ENCODE results near the gene RCN1. TPM values are rescaled to one million over a fixed set of nuclear protein-coding genes. Genes with fewer than 3 reads are reported as not detected.

RCN1 gene
- total and polyA plus RNA-seq, 5 donors from 2014 or later: 5.5 to 7.8 (median 5.8) TPM

DNA sequence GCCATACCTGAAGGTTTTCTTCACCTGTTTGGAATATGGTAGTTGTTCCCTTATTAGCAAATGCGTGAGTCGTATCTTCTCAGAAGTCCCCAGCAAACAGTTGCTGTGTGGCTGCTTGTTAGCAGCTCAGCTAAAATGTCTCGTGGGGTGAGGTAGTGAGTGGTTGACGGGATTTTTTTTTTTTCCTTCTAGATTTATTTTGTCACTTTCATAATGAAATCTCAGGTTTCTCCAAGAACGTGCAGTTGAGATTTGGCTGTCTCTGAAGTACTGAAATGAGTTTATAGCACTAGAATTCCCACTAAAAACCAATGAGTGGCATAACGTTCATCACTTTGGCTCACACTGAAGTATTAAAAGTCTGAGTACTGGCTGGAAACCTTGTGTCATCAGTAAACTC is 16.8 kb downstream of the RCN1 start:
- no peaks in the 10 kb centered on the region for H3K27me3 ChIP-seq (ENCODE audit: control insufficient read depth, insufficient read depth, low read length)
- no peaks in the 10 kb centered on the region for H3K4me1 ChIP-seq (ENCODE audit: control insufficient read depth, insufficient read depth, low read length, poor library complexity, severe bottlenecking)
- Mint-ChIP-seq H3K9me3 (no peaks in the 10 kb centered on the region), H3K4me3 (no peak overlapping the region), H3K27ac (no peak overlapping the region), H3K4me1 (no peaks in the 10 kb centered on the region), H3K27me3 (no peaks in the 10 kb centered on the region), H3K36me3 (peaks cover 12% of the 10 kb centered on the region)
- H3K36me3 ChIP-seq (ENCODE audit: control insufficient read depth, insufficient read depth, low read length): no peaks in the 10 kb centered on the region
- H3K9me3 ChIP-seq (ENCODE audit: control insufficient read depth in 2 of 2, low read length in 2 of 2): no peaks in the 10 kb centered on the region
- H3K27ac ChIP-seq (ENCODE audit: insufficient read depth, low read length, poor library complexity, severe bottlenecking): no peak overlapping the region
- no peak for ATAC-seq (ENCODE audit: low read depth in 2 of 2)
- DNase-seq: no peak
- H3K4me3 ChIP-seq (ENCODE audit: low read depth, low read length): no peak overlapping the region

DNA sequence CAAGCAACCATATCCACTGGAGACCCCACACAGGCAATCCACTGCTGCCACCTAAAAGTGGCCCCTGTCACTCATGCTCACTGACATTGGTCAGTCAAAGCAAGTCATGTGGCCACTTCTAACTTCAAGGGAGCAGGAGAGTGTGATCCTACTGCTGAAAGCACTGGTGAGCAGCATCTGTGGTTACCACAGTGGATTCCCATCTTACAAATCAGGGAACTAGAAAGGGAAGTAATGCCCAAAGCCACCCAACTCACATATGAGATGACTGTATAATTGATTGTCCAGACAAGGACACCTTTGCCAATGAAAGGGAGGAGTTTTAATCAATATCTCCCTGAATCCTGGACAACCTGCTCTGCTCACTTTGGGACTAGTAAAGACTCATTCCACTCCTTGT is 17.7 kb downstream of the RCN1 start:
- H3K4me3 ChIP-seq (ENCODE audit: low read depth, low read length): no peak overlapping the region
- no peak for DNase-seq
- H3K9me3 ChIP-seq (ENCODE audit: control insufficient read depth in 2 of 2, low read length in 2 of 2): no peaks in the 10 kb centered on the region
- Mint-ChIP-seq H3K4me3 (no peak overlapping the region), H3K9me3 (peaks cover 0 to 2% (median 0%) of the 10 kb centered on the region in 7 donors), H3K36me3 (peaks cover 4% of the 10 kb centered on the region), H3K27me3 (peaks cover 3% of the 10 kb centered on the region), H3K4me1 (no peaks in the 10 kb centered on the region), H3K27ac (no peak overlapping the region)
- H3K27ac ChIP-seq (ENCODE audit: insufficient read depth, low read length, poor library complexity, severe bottlenecking): no peak overlapping the region
- H3K4me1 ChIP-seq (ENCODE audit: control insufficient read depth, insufficient read depth, low read length, poor library complexity, severe bottlenecking): no peaks in the 10 kb centered on the region
- H3K27me3 ChIP-seq (ENCODE audit: control insufficient read depth, insufficient read depth, low read length): no peaks in the 10 kb centered on the region
- no peaks in the 10 kb centered on the region for H3K36me3 ChIP-seq (ENCODE audit: control insufficient read depth, insufficient read depth, low read length)
- no peak for ATAC-seq (ENCODE audit: low read depth in 2 of 2)

DNA sequence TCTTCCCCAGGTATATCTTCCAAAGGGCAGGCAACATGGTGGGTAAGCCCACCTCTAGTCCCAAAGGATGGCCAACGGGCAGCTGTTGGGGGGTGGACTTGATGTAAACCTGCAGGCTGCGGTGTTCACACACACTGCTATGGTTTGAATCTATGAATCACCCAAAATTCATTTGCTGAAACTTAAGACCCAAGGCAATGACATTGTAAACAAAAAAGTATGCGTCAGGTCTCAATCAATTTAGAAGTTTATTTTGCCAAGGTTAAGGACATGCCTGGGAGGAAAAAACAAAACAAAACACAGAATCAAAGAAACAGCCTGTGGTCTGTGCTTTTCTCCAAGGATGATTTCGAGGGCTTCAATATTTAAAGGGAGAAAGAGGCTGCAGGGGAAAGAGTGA is 18.3 kb downstream of the RCN1 start:
- H3K36me3 Mint-ChIP-seq: peaks cover 4% of the 10 kb centered on the region
- no peak overlapping the region for H3K4me3 ChIP-seq (ENCODE audit: low read depth, low read length)
- H3K27me3 Mint-ChIP-seq: peaks cover 6% of the 10 kb centered on the region
- H3K4me1 ChIP-seq (ENCODE audit: control insufficient read depth, insufficient read depth, low read length, poor library complexity, severe bottlenecking): no peaks in the 10 kb centered on the region
- H3K36me3 ChIP-seq (ENCODE audit: control insufficient read depth, insufficient read depth, low read length): no peaks in the 10 kb centered on the region
- H3K4me1 Mint-ChIP-seq: no peaks in the 10 kb centered on the region
- no peaks in the 10 kb centered on the region for H3K27me3 ChIP-seq (ENCODE audit: control insufficient read depth, insufficient read depth, low read length)
- H3K27ac ChIP-seq (ENCODE audit: insufficient read depth, low read length, poor library complexity, severe bottlenecking): no peak overlapping the region
- H3K27ac Mint-ChIP-seq: no peak overlapping the region
- ATAC-seq (ENCODE audit: low read depth in 2 of 2) (no peak), DNase-seq (no peak)
- no peaks in the 10 kb centered on the region for H3K9me3 ChIP-seq (ENCODE audit: control insufficient read depth in 2 of 2, low read length in 2 of 2)
- H3K9me3 Mint-ChIP-seq: peaks cover 0 to 2% (median 0%) of the 10 kb centered on the region in 7 donors
- no peak overlapping the region for H3K4me3 Mint-ChIP-seq

DNA sequence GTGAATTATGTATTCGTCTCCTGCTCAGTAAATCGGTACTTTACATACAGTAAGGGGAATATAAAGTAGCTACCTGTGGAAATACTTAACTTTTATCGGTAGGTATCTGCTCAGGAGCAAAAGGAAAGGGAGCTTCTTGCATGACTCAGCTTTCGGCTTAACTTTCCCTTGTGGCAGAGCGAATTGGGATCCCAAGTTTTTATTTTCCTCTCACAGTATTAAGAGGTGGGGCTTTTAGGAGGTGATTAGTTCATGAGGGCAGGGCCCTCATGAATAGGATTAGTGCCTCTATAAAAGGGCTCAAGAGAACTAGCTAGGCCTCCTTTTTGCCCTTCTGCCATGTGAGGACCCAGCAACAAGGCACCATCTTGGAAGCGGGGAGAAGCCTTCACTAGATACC is 18.7 kb downstream of the RCN1 start:
- Histone ChIP-seq H3K36me3 (ENCODE audit: control insufficient read depth, insufficient read depth, low read length) (no peaks in the 10 kb centered on the region), H3K4me1 (ENCODE audit: control insufficient read depth, insufficient read depth, low read length, poor library complexity, severe bottlenecking) (no peaks in the 10 kb centered on the region), H3K4me3 (ENCODE audit: low read depth, low read length) (no peak overlapping the region), H3K27ac (ENCODE audit: insufficient read depth, low read length, poor library complexity, severe bottlenecking) (no peak overlapping the region), H3K9me3 (ENCODE audit: control insufficient read depth in 2 of 2, low read length in 2 of 2) (no peaks in the 10 kb centered on the region), H3K27me3 (ENCODE audit: control insufficient read depth, insufficient read depth, low read length) (no peaks in the 10 kb centered on the region)
- peaks cover 6% of the 10 kb centered on the region for H3K27me3 Mint-ChIP-seq
- ATAC-seq (ENCODE audit: low read depth in 2 of 2): no peak
- H3K36me3 Mint-ChIP-seq: peaks cover 4% of the 10 kb centered on the region
- H3K4me1 Mint-ChIP-seq: no peaks in the 10 kb centered on the region
- no peak overlapping the region for H3K4me3 Mint-ChIP-seq
- H3K9me3 Mint-ChIP-seq: peaks cover 0 to 2% (median 0%) of the 10 kb centered on the region in 7 donors
- DNase-seq: no peak
- H3K27ac Mint-ChIP-seq: no peak overlapping the region

DNA sequence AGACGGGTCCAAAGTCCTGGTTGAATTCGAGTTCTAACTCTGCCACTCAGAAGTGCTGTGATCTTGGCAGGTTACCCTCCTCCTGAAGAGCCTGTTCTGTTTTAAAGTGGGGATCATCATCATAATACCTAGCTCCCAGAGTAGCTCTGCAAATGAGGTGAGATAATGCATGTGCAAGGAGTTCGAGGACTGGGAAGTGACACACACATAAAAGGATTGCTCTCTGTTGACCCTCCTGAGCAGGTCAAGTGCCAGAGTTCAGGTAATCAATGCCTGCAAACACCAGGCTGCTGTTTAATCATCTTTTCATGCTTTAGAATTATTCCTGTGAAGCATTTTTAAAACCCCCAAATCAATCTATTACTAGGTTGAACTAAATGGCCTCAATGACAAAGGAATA is 19.9 kb downstream of the RCN1 start:
- Mint-ChIP-seq H3K9me3 (peaks cover 0 to 6% (median 0%) of the 10 kb centered on the region in 7 donors), H3K36me3 (peaks cover 2% of the 10 kb centered on the region), H3K27ac (no peak overlapping the region), H3K4me3 (no peak overlapping the region), H3K4me1 (no peaks in the 10 kb centered on the region), H3K27me3 (peaks cover 11% of the 10 kb centered on the region)
- DNase-seq (no peak), ATAC-seq (ENCODE audit: low read depth in 2 of 2) (no peak)
- Histone ChIP-seq H3K4me3 (ENCODE audit: low read depth, low read length) (no peak overlapping the region), H3K27me3 (ENCODE audit: control insufficient read depth, insufficient read depth, low read length) (no peaks in the 10 kb centered on the region), H3K36me3 (ENCODE audit: control insufficient read depth, insufficient read depth, low read length) (no peaks in the 10 kb centered on the region), H3K9me3 (ENCODE audit: control insufficient read depth in 2 of 2, low read length in 2 of 2) (no peaks in the 10 kb centered on the region), H3K4me1 (ENCODE audit: control insufficient read depth, insufficient read depth, low read length, poor library complexity, severe bottlenecking) (no peaks in the 10 kb centered on the region), H3K27ac (ENCODE audit: insufficient read depth, low read length, poor library complexity, severe bottlenecking) (no peak overlapping the region)

DNA sequence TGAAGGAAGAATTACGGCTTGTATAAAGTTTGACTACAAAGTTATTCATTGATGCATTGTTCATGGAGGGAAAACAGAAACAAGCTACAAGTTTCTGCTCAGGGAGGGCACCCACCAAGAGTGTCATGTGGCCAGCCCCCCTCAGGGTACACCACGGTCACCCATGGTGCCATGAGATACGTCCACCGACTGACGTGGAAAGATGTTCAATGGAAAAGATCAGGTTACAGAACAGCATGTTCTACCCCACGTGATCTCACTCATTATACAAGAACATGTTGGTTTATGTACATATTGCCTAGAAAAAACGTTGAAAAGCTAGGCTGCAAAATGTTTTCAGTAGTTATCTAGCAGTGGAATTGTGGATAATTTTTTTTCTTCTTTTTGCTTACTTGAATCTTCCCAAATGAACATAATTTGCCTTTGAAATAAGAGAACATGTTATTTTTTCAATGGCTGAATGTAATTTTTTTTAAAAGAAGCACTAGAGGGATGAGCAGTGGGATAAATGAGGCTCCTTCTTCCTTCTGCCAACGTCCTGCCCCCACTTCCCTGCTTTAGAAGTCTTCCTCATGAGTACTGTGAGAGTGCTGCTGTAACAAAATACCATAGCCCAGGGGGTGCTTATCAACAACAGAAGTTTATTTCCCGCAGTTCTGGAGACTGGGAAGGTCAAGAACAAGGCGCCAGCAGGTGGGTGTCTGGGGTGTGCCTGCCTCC is 22.5 kb downstream of the RCN1 start:
- Histone ChIP-seq H3K4me1 (ENCODE audit: control insufficient read depth, insufficient read depth, low read length, poor library complexity, severe bottlenecking) (no peaks in the 10 kb centered on the region), H3K36me3 (ENCODE audit: control insufficient read depth, insufficient read depth, low read length) (no peaks in the 10 kb centered on the region), H3K27ac (ENCODE audit: insufficient read depth, low read length, poor library complexity, severe bottlenecking) (no peak overlapping the region), H3K9me3 (ENCODE audit: control insufficient read depth in 2 of 2, low read length in 2 of 2) (no peaks in the 10 kb centered on the region), H3K4me3 (ENCODE audit: low read depth, low read length) (no peak overlapping the region), H3K27me3 (ENCODE audit: control insufficient read depth, insufficient read depth, low read length) (no peaks in the 10 kb centered on the region)
- Mint-ChIP-seq H3K9me3 (peaks cover 0 to 7% (median 0%) of the 10 kb centered on the region in 7 donors), H3K27me3 (peaks cover 15% of the 10 kb centered on the region), H3K36me3 (no peaks in the 10 kb centered on the region), H3K4me3 (no peak overlapping the region), H3K4me1 (no peaks in the 10 kb centered on the region), H3K27ac (no peak overlapping the region)
- DNase-seq: no peak
- ATAC-seq (ENCODE audit: low read depth in 2 of 2): no peak

DNA sequence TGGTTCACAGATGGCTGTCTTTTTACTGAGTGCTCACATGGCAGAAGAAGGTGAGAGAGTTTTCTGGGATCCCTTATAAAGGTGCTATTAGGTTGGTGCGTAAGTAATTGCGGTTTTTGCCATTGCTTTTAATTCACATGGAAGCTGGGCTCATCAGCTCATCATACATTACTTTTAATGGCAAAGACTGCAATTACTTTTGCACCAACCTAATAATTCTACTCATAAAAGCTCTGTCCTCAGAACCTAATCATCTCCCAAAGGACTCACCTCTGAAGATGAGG is 23.0 kb downstream of the RCN1 start:
- Histone ChIP-seq H3K9me3 (ENCODE audit: control insufficient read depth in 2 of 2, low read length in 2 of 2) (no peaks in the 10 kb centered on the region), H3K4me3 (ENCODE audit: low read depth, low read length) (no peak overlapping the region), H3K4me1 (ENCODE audit: control insufficient read depth, insufficient read depth, low read length, poor library complexity, severe bottlenecking) (no peaks in the 10 kb centered on the region), H3K27ac (ENCODE audit: insufficient read depth, low read length, poor library complexity, severe bottlenecking) (no peak overlapping the region), H3K27me3 (ENCODE audit: control insufficient read depth, insufficient read depth, low read length) (no peaks in the 10 kb centered on the region), H3K36me3 (ENCODE audit: control insufficient read depth, insufficient read depth, low read length) (no peaks in the 10 kb centered on the region)
- H3K27ac Mint-ChIP-seq: no peak overlapping the region
- H3K36me3 Mint-ChIP-seq: no peaks in the 10 kb centered on the region
- H3K27me3 Mint-ChIP-seq: peaks cover 15% of the 10 kb centered on the region
- no peak for DNase-seq
- no peaks in the 10 kb centered on the region for H3K4me1 Mint-ChIP-seq
- peaks cover 0 to 7% (median 0%) of the 10 kb centered on the region in 7 donors for H3K9me3 Mint-ChIP-seq
- no peak overlapping the region for H3K4me3 Mint-ChIP-seq
- ATAC-seq (ENCODE audit: low read depth in 2 of 2): no peak

DNA sequence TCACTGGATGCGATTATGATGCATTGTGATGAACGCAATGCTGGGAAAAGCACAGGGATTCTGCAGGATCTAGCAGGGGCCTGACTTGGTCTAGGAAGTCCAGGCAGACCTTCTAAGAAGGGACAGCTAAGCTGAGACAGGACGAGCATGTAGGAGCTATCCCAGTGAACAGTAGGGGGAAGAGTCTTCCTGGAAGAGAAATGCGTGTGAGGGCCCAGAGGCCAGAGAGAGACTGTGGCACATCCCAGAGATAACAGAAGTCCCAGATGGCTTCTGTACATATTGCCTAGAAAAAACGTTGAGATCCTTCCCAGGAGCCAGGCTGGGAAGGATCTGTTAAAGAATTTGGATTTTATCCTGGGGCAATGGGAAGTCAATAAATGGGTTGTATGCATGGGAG is 24.6 kb downstream of the RCN1 start:
- no peak for DNase-seq
- Mint-ChIP-seq H3K4me3 (no peak overlapping the region), H3K27me3 (peaks cover 20% of the 10 kb centered on the region), H3K36me3 (no peaks in the 10 kb centered on the region), H3K9me3 (peaks cover 0 to 7% (median 0%) of the 10 kb centered on the region in 7 donors), H3K4me1 (no peaks in the 10 kb centered on the region), H3K27ac (peak overlapping the region in 1 of 3 donors; percentile 64)
- Histone ChIP-seq H3K36me3 (ENCODE audit: control insufficient read depth, insufficient read depth, low read length) (no peaks in the 10 kb centered on the region), H3K9me3 (ENCODE audit: control insufficient read depth in 2 of 2, low read length in 2 of 2) (no peaks in the 10 kb centered on the region), H3K27me3 (ENCODE audit: control insufficient read depth, insufficient read depth, low read length) (no peaks in the 10 kb centered on the region), H3K4me1 (ENCODE audit: control insufficient read depth, insufficient read depth, low read length, poor library complexity, severe bottlenecking) (no peaks in the 10 kb centered on the region), H3K27ac (ENCODE audit: insufficient read depth, low read length, poor library complexity, severe bottlenecking) (no peak overlapping the region), H3K4me3 (ENCODE audit: low read depth, low read length) (no peak overlapping the region)
- no peak for ATAC-seq (ENCODE audit: low read depth in 2 of 2)
